Measurements from ENCODE around the gene PLD5. TPM values are rescaled to one million over a fixed set of nuclear protein-coding genes. Genes with fewer than 3 reads are reported as not detected.
"Not testable (repeated sequence)": the region's sequence is repeated elsewhere in the genome, so short reads cannot be mapped to it uniquely, and the experiment has no call there.

The PLD5 gene
- polyA plus RNA-seq, 3 donors from 2014 or later = not detected

GRCh38 chr1:242219298-242219901 is 305.1 kb downstream of the PLD5 start:
- Mint-ChIP-seq H3K27me3 (ENCODE audit: low read depth in 3 of 3) (peaks cover 0 to 2% (median 0%) of the 10 kb centered on the region in 3 donors), H3K9me3 (peaks cover 0 to 7% (median 2%) of the 10 kb centered on the region in 6 donors), H3K36me3 (no peaks in the 10 kb centered on the region), H3K4me1 (no peaks in the 10 kb centered on the region), H3K27ac (no peak overlapping the region), H3K4me3 (no peak overlapping the region)
- DNase-seq = no peak

- Mint-ChIP-seq H3K27me3 (ENCODE audit: low read depth in 3 of 3) (peaks cover 0 to 2% (median 0%) of the 10 kb centered on the region in 3 donors), H3K4me3 (no peak overlapping the region), H3K9me3 (peaks cover 0 to 9% (median 5%) of the 10 kb centered on the region in 6 donors), H3K4me1 (no peaks in the 10 kb centered on the region), H3K27ac (no peak overlapping the region), H3K36me3 (no peaks in the 10 kb centered on the region)
- no peak for DNase-seq
These were observed 308.1 kb downstream of the PLD5 start for GRCh38 chr1:242216368-242216767.

- H3K9me3 Mint-ChIP-seq = peaks cover 0 to 11% (median 5%) of the 10 kb centered on the region in 6 donors
- H3K4me1 Mint-ChIP-seq; H3K27me3 Mint-ChIP-seq (ENCODE audit: low read depth in 3 of 3); H3K27ac Mint-ChIP-seq; H3K4me3 Mint-ChIP-seq; H3K36me3 Mint-ChIP-seq; DNase-seq: not testable (repeated sequence)
These were observed 310.0 kb downstream of the PLD5 start for GRCh38 chr1:242214455-242214854.

- H3K9me3 Mint-ChIP-seq = peaks cover 0 to 12% (median 5%) of the 10 kb centered on the region in 6 donors
- H3K36me3 Mint-ChIP-seq; H3K27ac Mint-ChIP-seq; H3K27me3 Mint-ChIP-seq (ENCODE audit: low read depth in 3 of 3); H3K4me3 Mint-ChIP-seq; DNase-seq; H3K4me1 Mint-ChIP-seq: not testable (repeated sequence)
These were observed 311.5 kb downstream of the PLD5 start for GRCh38 chr1:242212961-242213360.

GRCh38 chr1:242212401-242212800 is 312.1 kb downstream of the PLD5 start:
- Mint-ChIP-seq H3K4me3 (no peak overlapping the region), H3K27ac (no peak overlapping the region), H3K36me3 (no peaks in the 10 kb centered on the region), H3K9me3 (peaks cover 0 to 13% (median 5%) of the 10 kb centered on the region in 6 donors), H3K4me1 (no peaks in the 10 kb centered on the region), H3K27me3 (ENCODE audit: low read depth in 3 of 3) (peaks cover 0 to 1% (median 0%) of the 10 kb centered on the region in 3 donors)
- DNase-seq = no peak

GRCh38 chr1:242211254-242212022 is 313.1 kb downstream of the PLD5 start:
- peaks cover 0 to 13% (median 2%) of the 10 kb centered on the region in 6 donors for H3K9me3 Mint-ChIP-seq
- DNase-seq = no peak
- H3K27me3 Mint-ChIP-seq (ENCODE audit: low read depth in 3 of 3) = peaks cover 0 to 4% (median 2%) of the 10 kb centered on the region in 3 donors
- H3K4me3 Mint-ChIP-seq = no peak overlapping the region
- H3K36me3 Mint-ChIP-seq = no peaks in the 10 kb centered on the region
- no peaks in the 10 kb centered on the region for H3K4me1 Mint-ChIP-seq
- no peak overlapping the region for H3K27ac Mint-ChIP-seq

GRCh38 chr1:242210316-242210715 is 314.2 kb downstream of the PLD5 start:
- not testable (repeated sequence) for H3K27me3 Mint-ChIP-seq (ENCODE audit: low read depth in 3 of 3); H3K4me3 Mint-ChIP-seq; H3K27ac Mint-ChIP-seq; DNase-seq; H3K4me1 Mint-ChIP-seq; H3K36me3 Mint-ChIP-seq
- peaks cover 0 to 11% (median 2%) of the 10 kb centered on the region in 6 donors for H3K9me3 Mint-ChIP-seq

- Mint-ChIP-seq H3K4me1 (no peaks in the 10 kb centered on the region), H3K36me3 (no peaks in the 10 kb centered on the region), H3K27ac (no peak overlapping the region), H3K27me3 (ENCODE audit: low read depth in 3 of 3) (peaks cover 0 to 4% (median 2%) of the 10 kb centered on the region in 3 donors), H3K4me3 (no peak overlapping the region), H3K9me3 (peaks cover 0 to 11% (median 2%) of the 10 kb centered on the region in 6 donors)
- no peak for DNase-seq
These were observed 315.4 kb downstream of the PLD5 start for GRCh38 chr1:242209063-242209462.

GRCh38 chr1:242208021-242208420 is 316.5 kb downstream of the PLD5 start:
- H3K36me3 Mint-ChIP-seq = no peaks in the 10 kb centered on the region
- H3K4me1 Mint-ChIP-seq = no peaks in the 10 kb centered on the region
- peaks cover 0 to 9% (median 0%) of the 10 kb centered on the region in 6 donors for H3K9me3 Mint-ChIP-seq
- DNase-seq = no peak
- H3K4me3 Mint-ChIP-seq = no peak overlapping the region
- H3K27ac Mint-ChIP-seq = no peak overlapping the region
- H3K27me3 Mint-ChIP-seq (ENCODE audit: low read depth in 3 of 3) = peaks cover 0 to 4% (median 2%) of the 10 kb centered on the region in 3 donors

GRCh38 chr1:242206994-242207393 is 317.5 kb downstream of the PLD5 start:
- Mint-ChIP-seq H3K4me1 (no peaks in the 10 kb centered on the region), H3K36me3 (no peaks in the 10 kb centered on the region), H3K4me3 (no peak overlapping the region), H3K27ac (no peak overlapping the region), H3K27me3 (ENCODE audit: low read depth in 3 of 3) (peaks cover 2 to 4% (median 2%) of the 10 kb centered on the region in 3 donors), H3K9me3 (peaks cover 0 to 9% (median 0%) of the 10 kb centered on the region in 6 donors)
- no peak for DNase-seq

- peaks cover 2 to 4% (median 4%) of the 10 kb centered on the region in 3 donors for H3K27me3 Mint-ChIP-seq (ENCODE audit: low read depth in 3 of 3)
- H3K4me1 Mint-ChIP-seq = no peaks in the 10 kb centered on the region
- no peaks in the 10 kb centered on the region for H3K36me3 Mint-ChIP-seq
- H3K9me3 Mint-ChIP-seq = peaks cover 0 to 9% (median 0%) of the 10 kb centered on the region in 6 donors
- no peak overlapping the region for H3K4me3 Mint-ChIP-seq
- no peak overlapping the region for H3K27ac Mint-ChIP-seq
- DNase-seq = no peak
These were observed 318.6 kb downstream of the PLD5 start for GRCh38 chr1:242205622-242206489.

GRCh38 chr1:242203262-242203661 is 321.2 kb downstream of the PLD5 start:
- H3K9me3 Mint-ChIP-seq = peaks cover 0 to 5% (median 0%) of the 10 kb centered on the region in 6 donors
- no peaks in the 10 kb centered on the region for H3K4me1 Mint-ChIP-seq
- no peak for DNase-seq
- peaks cover 2 to 4% (median 4%) of the 10 kb centered on the region in 3 donors for H3K27me3 Mint-ChIP-seq (ENCODE audit: low read depth in 3 of 3)
- no peak overlapping the region for H3K4me3 Mint-ChIP-seq
- H3K27ac Mint-ChIP-seq = no peak overlapping the region
- no peaks in the 10 kb centered on the region for H3K36me3 Mint-ChIP-seq

GRCh38 chr1:242201090-242201489 is 323.4 kb downstream of the PLD5 start:
- H3K4me3 Mint-ChIP-seq = no peak overlapping the region
- no peaks in the 10 kb centered on the region for H3K4me1 Mint-ChIP-seq
- no peak overlapping the region for H3K27ac Mint-ChIP-seq
- H3K36me3 Mint-ChIP-seq = no peaks in the 10 kb centered on the region
- H3K9me3 Mint-ChIP-seq = peaks cover 0 to 8% (median 0%) of the 10 kb centered on the region in 6 donors
- no peak for DNase-seq
- H3K27me3 Mint-ChIP-seq (ENCODE audit: low read depth in 3 of 3) = peaks cover 0 to 2% (median 2%) of the 10 kb centered on the region in 3 donors

All from immature natural killer cell (primary cell).